Spinal cord (tissue), 10 donors: Measurements from ENCODE around the gene PCDHGA1. TPM values are rescaled to one million over a fixed set of nuclear protein-coding genes. Genes with fewer than 3 reads are reported as not detected.
A peak's percentile ranks its signal among the peaks of the same experiment; 100 is the strongest.
"Not testable (repeated sequence)": the region's sequence is repeated elsewhere in the genome, so short reads cannot be mapped to it uniquely, and the experiment has no call there.

ENCODE experiments used
- DNase-seq, 6 donors: peaks; one replicate each; pipeline versions ENCODE4 v3.0.0 to v3.0.0-alpha.2; 2013 to 2015; ENCODE audit warnings: low spot score in 6 of 6, low read depth in 4 of 6
- H3K27ac ChIP-seq: one replicate; pipeline ENCODE4 v1.5.1; 2013; ENCODE audit warnings: low read depth, low read length, control low read depth
- H3K27me3 ChIP-seq: one replicate; pipeline ENCODE4 v1.6.1; 2013; ENCODE audit warnings: low read length; ENCODE audit not compliant: control insufficient read depth, insufficient read depth
- H3K36me3 ChIP-seq: one replicate; pipeline ENCODE4 v1.6.1; 2013; ENCODE audit warnings: low read length; ENCODE audit not compliant: control insufficient read depth, insufficient read depth
- H3K4me1 ChIP-seq: one replicate; pipeline ENCODE4 v1.6.1; 2013; ENCODE audit warnings: low read length; ENCODE audit not compliant: control insufficient read depth, insufficient read depth
- H3K4me3 ChIP-seq: one replicate; pipeline ENCODE4 v1.5.1; 2013; ENCODE audit warnings: low read depth, low read length, control low read depth
- H3K9me3 ChIP-seq: one replicate; pipeline ENCODE4 v1.6.1; 2013; ENCODE audit warnings: low read length; ENCODE audit not compliant: control insufficient read depth, insufficient read depth
- WGBS: methylation state at CpG from one replicate; pipeline ENCODE4 v1.1.5; 2013; ENCODE audit warnings: missing lambda C conversion rate; ENCODE audit not compliant: insufficient coverage; 5-methylcytosine and 5-hydroxymethylcytosine counted together
- polyA plus RNA-seq, 2 donors: library from polyadenylated mRNA; unstranded; fragments of 120-200 nt; gene quantifications; one replicate each; pipeline ENCODE4 v1.2.1, GENCODE V29; 2013; ENCODE audit not compliant: insufficient read length in 2 of 2
- total RNA-seq, 2 donors: library from RNA; depleted of rRNA in 1 of 2; stranded (reverse); fragments of 120-200 nt in 1 of 2; fragments of >200 nt in 1 of 2; gene quantifications; one replicate each; pipeline versions ENCODE4 v1.2.3 to v1.2.4, GENCODE V29; 2013 to 2014
- donor health status: healthy.

The PCDHGA1 gene
- total and polyA plus RNA-seq, 4 donors = 1.4 to 3.8 (median 2.7) TPM

DNA sequence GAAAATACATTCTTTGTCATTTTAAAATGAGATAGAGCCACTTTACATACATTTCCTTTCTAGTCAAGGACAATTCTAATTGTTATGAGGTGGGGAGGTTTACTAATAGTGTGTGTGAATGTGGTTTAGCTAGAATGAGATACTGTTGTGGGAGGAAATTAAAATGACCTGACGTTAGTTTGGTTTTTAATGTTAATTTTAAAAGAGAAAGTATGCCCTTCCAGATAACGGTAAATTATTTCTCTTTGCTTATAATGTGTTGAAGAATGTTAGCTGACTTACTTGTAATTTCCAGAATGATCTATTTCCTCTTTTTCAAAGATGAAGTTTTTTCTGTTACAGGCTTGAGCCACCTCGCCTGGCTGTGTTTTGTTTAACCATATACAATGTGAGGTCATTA lies 8.1 kb upstream of the PCDHGA1 start:
- no CpG with 5 or more reads among the region's 3 CpGs for WGBS
- Histone ChIP-seq H3K4me3 (no peak overlapping the region), H3K9me3 (peaks cover 25% of the 10 kb centered on the region), H3K4me1 (peaks cover 3% of the 10 kb centered on the region), H3K27ac (no peak overlapping the region), H3K27me3 (no peaks in the 10 kb centered on the region), H3K36me3 (no peaks in the 10 kb centered on the region)
- no peak for DNase-seq

DNA sequence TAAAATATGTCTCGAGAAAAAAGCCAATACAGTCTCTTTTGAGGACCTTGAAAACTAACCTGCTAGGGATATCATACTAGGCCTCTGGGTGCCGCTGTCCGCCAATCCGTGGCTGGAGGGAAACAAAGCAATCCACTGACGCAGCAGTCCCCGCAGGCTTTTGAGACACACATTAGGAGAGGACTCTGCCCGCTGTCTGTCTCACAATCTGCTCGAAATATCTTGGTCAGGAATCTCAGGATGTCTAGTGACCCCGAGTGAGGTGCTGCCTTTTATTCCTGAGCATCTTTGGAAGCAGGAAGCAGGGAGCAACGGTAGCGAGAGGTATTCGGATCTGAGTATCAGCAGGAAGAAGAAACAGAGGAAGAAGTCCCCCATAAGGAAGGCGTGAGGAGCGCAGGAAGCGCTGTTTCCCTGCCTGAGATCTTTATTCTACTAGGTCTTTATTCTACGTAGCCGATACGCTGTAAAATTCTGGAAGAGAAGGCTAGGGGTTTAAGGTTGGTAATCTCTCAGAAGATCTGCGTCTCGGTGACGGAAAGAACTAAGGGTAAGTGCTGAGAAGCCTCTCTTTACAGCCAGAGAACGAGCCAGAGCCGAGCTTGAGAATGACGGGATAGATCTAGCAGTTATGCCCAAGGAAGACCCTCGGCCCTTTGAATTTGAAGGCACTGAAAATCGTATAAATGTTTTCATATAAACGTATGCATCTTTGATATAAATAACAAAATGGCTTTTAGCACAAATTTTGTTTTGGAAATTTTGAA lies 4.0 kb upstream of the PCDHGA1 start:
- peak overlapping the region; percentile 21 for H3K4me3 ChIP-seq

GRCh38 chr5:141328231-141328630 lies 2.1 kb upstream of the PCDHGA1 start:
- no peaks in the 10 kb centered on the region for H3K36me3 ChIP-seq
- H3K27ac ChIP-seq = no peak overlapping the region
- WGBS = 79% methylated on average over 8 of the region's 8 CpGs
- no peak for DNase-seq
- H3K27me3 ChIP-seq = no peaks in the 10 kb centered on the region
- no peak overlapping the region for H3K4me3 ChIP-seq
- no peaks in the 10 kb centered on the region for H3K4me1 ChIP-seq
- peaks cover 22% of the 10 kb centered on the region for H3K9me3 ChIP-seq

More for the DNA sequence above, 4.0 kb upstream of the PCDHGA1 start:
- Histone ChIP-seq H3K9me3 (peaks cover 18% of the 10 kb centered on the region), H3K36me3 (no peaks in the 10 kb centered on the region), H3K4me1 (peaks cover 1% of the 10 kb centered on the region), H3K27ac (no peak overlapping the region), H3K27me3 (no peaks in the 10 kb centered on the region)
- WGBS = 5% methylated on average over 22 of the region's 27 CpGs
- peak in 3 of 6 donors; percentile 23 to 68 (median 52) for DNase-seq

GRCh38 chr5:141332571-141332970 lies 2.3 kb downstream of the PCDHGA1 start:
- not testable (repeated sequence) for H3K27me3 ChIP-seq, H3K27ac ChIP-seq, H3K36me3 ChIP-seq, H3K4me3 ChIP-seq, H3K4me1 ChIP-seq, DNase-seq
- WGBS = 31% methylated on average over 36 of the region's 39 CpGs
- peaks cover 17% of the 10 kb centered on the region for H3K9me3 ChIP-seq

GRCh38 chr5:141338538-141339306 lies 8.4 kb downstream of the PCDHGA1 start, which contains the start of gene PCDHGA2:
Gene PCDHGA2, plus strand, starts transcription at chr5:141338760.
- Histone ChIP-seq H3K9me3 (peaks cover 23% of the 10 kb centered on the region), H3K4me3 (peak within 1 kb of the TSS; percentile 14), H3K27me3 (no peaks in the 10 kb centered on the region), H3K36me3 (no peaks in the 10 kb centered on the region), H3K27ac (no peak within 1 kb of the TSS), H3K4me1 (peaks cover 9% of the 10 kb centered on the region)
- DNase-seq = peak in 3 of 6 donors; percentile 19 to 74 (median 60)
- 8% methylated on average over 27 of the region's 27 CpGs for WGBS

DNA sequence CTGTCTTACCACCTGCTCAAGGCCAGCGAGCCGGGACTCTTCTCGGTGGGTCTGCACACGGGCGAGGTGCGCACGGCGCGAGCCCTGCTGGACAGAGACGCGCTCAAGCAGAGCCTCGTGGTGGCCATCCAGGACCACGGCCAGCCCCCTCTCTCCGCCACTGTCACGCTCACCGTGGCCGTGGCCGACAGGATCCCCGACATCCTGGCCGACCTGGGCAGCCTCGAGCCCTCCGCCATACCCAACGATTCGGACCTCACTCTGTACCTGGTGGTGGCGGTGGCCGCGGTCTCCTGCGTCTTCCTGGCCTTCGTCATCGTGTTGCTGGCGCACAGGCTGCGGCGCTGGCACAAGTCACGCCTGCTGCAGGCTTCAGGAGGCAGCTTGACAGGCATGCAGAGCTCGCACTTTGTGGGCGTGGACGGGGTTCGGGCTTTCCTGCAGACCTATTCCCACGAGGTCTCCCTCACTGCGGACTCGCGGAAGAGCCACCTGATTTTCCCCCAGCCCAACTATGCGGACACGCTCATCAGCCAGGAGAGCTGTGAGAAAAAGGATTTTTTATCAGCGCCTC lies 10.6 kb downstream of the PCDHGA1 start:
- H3K27me3 ChIP-seq, H3K36me3 ChIP-seq, H3K4me3 ChIP-seq, H3K27ac ChIP-seq, DNase-seq: not testable (repeated sequence)
- WGBS = 51% methylated on average over 34 of the region's 45 CpGs
- Histone ChIP-seq H3K4me1 (peaks cover 13% of the 10 kb centered on the region), H3K9me3 (peaks cover 41% of the 10 kb centered on the region)

DNA sequence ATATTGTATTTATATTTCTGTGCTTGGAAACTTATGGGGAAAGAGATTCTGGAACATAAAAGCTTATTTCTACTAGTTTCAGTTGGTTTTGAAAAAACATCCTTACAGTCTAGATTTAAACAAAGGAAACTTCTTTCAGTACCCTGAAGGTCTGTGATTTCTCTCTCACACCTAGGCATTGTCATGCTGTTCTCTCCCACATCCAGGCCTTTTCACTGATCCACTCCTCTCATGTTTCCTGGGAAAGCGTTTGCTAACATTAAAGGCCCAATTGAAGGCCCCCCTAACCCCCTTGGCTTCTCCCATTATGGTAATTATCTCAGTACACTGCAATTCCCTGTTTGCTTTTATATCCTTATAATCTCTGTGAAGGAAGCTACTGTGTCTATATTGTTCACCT lies 12.5 kb downstream of the PCDHGA1 start:
- H3K27ac ChIP-seq = no peak overlapping the region
- no peaks in the 10 kb centered on the region for H3K27me3 ChIP-seq
- H3K4me3 ChIP-seq = no peak overlapping the region
- peaks cover 45% of the 10 kb centered on the region for H3K9me3 ChIP-seq
- 13% methylated on average over 1 of the region's 1 CpG for WGBS
- peaks cover 13% of the 10 kb centered on the region for H3K4me1 ChIP-seq
- no peak for DNase-seq
- no peaks in the 10 kb centered on the region for H3K36me3 ChIP-seq

GRCh38 chr5:141343242-141343952 lies 13.1 kb downstream of the PCDHGA1 start, which contains the start of gene PCDHGA3:
Gene PCDHGA3, plus strand, starts transcription at chr5:141343829. Its CDS starts 205 bp downstream, at chr5:141344034.
- Histone ChIP-seq H3K9me3 (peaks cover 45% of the 10 kb centered on the region), H3K27me3 (no peaks in the 10 kb centered on the region), H3K4me3 (no peak within 1 kb of the TSS), H3K36me3 (no peaks in the 10 kb centered on the region), H3K4me1 (peaks cover 13% of the 10 kb centered on the region), H3K27ac (no peak within 1 kb of the TSS)
- 0% methylated on average over 4 of the region's 9 CpGs for WGBS
- peak in 2 of 6 donors; percentile 42 to 51 for DNase-seq

DNA sequence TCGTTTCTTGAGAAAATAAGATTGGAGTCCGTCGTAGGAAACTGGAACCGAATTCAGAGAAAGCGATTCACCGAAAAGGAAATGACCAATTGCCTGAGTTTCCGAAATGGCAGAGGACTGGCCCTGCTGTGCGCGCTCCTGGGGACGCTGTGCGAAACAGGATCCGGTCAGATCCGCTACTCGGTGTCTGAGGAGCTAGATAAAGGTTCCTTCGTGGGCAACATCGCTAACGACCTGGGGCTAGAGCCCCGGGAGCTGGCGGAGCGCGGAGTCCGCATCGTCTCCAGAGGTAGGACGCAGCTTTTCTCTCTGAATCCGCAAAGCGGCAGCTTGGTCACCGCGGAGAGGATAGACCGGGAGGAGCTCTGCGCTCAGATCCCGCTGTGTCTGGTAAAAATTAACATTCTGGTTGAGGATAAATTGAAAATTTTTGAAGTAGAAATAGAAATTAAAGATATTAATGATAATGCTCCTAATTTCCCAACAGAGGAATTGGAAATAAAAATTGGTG lies 13.7 kb downstream of the PCDHGA1 start:
- no peak overlapping the region for H3K4me3 ChIP-seq
- no peaks in the 10 kb centered on the region for H3K36me3 ChIP-seq
- WGBS = 16% methylated on average over 31 of the region's 31 CpGs
- DNase-seq = no peak
- peaks cover 10% of the 10 kb centered on the region for H3K4me1 ChIP-seq
- no peak overlapping the region for H3K27ac ChIP-seq
- H3K27me3 ChIP-seq = no peaks in the 10 kb centered on the region
- H3K9me3 ChIP-seq = peaks cover 45% of the 10 kb centered on the region
